ENCODE measurements around the gene EEFSEC.

Gene EEFSEC

DNA sequence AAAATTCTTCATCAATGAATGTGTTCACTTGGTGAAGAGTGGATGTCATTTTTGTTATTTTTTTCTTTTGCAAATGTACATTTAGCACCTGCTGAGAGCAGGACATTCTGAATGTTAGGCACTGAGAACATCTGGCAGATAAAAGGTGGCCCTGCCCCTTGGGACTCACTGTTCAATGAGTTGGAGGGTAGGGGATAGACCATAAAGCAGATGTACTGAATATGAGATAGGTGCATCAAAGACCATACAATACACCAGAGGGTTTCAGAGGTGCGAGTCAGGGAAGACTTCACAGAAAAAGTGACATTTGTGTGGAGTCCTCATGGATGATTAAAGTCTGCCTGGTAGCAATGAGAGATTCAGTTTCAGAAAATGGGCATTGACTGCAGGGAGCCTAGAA lies 34.2 kb downstream of the EEFSEC start:
- no peak for DNase-seq

DNA sequence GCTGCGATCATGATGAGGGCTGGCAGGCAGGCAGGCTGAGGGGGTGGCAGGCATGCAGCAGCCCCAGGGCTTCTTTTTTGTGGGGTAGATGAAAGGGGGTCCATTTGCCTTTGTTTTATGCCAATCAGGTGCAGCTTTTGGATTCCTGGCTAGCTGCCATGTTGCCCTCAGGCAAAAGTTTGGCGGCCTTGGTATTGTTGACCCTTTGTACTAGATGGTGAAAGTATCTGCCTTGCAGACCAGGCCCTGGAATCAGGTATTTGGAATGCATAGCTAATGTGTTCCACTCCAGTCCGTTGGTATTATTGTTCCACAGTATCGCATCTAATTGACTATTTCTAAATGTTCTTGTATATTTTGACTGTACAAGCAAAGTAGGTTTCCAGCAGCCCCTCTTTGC lies 35.0 kb downstream of the EEFSEC start:
- no peak for DNase-seq

DNA sequence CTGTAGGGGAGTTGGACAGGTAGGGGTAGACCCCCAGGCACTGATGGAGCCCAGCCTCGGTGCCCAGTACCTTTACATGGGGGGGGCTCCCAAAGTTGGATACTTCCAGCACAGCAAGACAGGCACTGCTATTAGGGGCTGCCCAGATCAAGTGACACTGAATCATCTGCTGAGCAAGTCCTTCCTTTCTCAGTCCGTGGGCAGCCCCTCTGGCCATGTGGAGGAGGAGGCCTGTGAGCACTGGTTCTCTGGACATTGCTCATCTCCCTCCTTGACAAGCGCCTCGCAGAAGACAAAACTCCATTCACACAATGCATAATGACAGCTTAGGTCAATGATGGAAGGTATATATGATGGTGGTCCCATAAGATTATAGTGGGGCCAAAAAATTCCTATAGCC lies 35.7 kb downstream of the EEFSEC start:
- DNase-seq: no peak

DNA sequence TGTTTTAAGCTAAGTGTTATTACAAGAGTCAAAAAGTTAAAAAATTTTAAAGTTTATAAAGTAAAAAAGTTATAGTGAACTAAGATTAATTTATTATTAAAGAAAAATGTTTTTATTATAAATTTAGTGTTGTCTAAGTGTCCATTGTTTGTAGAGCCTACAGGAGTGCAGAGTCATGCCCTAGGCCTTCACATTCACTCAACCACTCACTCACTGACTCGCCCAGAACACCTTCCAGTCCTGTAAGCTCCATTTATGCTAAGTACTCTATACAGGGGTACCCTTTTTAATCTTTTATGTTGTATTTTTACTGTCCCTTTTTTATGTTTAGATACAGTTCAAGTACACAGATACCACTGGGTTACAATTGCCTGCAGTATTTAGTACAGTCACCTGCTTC lies 37.2 kb downstream of the EEFSEC start:
- DNase-seq: no peak

DNA sequence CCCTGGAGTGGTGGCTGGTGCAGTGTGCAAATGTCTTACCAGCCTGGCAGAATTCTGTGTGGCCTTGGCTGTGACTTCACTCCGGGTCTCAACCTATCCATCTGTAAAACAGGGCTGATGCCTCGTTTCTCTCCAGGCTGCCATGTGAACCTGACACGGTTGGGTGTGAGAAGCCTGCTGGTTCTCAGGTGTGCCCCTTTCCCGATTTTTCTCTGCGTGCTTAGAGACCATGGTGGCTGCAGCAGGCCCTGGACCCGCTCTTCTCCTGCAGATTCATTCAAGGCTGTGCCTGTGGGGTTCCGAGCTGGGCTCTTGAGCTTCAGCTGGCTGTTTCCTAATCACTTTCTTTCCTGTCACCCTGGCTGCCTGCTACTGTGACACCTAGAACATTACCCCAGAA lies 38.9 kb downstream of the EEFSEC start:
- no peak for DNase-seq

DNA sequence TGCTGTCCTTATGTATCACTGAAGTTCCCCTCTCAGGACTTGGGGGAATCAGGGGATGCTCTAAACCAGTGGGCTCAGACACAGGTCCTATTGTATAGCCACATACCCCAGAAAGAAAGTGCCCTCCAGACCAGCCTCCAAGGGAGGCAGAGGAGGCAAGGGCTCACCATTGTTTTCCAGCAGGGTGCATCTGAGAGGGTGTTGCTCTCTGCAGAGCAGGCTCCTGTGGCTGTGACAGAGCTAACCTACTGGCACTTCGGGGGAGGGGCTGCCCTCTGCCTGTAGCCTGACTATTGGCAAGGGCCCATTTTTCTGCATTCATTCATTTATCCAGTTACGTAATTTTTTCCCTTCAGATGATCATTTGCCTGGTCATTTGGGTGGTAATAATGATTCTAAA lies 39.9 kb downstream of the EEFSEC start:
- no peak for DNase-seq

DNA sequence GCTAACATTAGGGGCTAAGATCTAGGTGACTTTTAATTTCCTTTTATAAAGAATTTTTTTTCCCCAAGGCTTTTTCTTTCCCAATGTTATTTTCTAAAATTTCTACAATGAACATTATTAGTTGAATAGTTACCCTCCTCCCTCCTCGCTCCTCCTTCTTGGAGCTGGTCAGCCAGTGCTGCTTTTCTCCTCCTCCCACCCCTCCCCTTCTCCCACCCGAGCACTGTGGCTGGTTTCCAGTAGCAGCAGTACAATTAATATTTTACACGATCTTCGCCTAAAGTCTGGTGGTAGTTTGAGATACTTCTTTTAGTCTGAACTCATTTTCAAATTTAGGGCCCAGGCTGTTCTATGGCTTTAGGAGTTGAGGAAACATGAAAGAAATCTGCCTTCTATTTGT lies 41.6 kb downstream of the EEFSEC start:
- no peak for DNase-seq

DNA sequence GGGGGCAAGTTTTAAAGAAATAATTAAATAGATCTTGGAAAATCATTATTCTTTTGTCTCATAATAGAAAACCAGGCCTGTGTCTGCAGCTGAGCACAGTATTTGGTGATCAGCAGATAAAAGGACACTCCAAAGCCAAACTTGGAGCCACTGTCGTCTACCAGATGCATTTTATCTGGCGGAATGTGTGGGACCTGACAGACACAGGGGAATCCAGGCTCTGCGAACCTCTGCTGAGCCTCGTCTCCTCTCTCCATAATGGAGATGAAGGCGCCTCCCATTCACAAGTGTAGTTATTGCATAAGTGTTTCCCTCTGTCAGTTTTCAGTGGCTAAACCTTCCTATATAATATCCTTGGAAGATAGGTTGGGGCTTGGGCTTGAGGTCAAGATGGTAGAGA lies 42.1 kb downstream of the EEFSEC start:
- DNase-seq: no peak

DNA sequence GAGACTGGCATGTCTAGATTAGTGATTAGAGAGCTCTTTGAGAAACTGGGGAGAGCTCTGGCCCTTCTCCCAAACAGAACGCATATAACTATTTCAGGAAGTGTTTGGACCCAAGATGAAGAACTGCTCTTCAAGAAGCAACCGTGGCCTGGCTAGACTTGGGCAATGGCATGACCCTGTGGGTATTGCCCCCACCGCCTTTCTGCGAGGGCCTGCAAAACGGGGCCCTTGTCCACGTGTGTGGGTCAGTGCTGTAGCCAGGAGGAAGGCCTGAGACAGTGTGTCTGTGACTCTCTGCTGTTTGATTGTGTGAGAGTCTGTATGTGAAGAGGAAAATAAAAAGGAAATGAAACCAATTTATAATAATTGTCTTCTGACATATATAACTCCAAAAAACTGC lies 42.5 kb downstream of the EEFSEC start:
- no peak for DNase-seq

DNA sequence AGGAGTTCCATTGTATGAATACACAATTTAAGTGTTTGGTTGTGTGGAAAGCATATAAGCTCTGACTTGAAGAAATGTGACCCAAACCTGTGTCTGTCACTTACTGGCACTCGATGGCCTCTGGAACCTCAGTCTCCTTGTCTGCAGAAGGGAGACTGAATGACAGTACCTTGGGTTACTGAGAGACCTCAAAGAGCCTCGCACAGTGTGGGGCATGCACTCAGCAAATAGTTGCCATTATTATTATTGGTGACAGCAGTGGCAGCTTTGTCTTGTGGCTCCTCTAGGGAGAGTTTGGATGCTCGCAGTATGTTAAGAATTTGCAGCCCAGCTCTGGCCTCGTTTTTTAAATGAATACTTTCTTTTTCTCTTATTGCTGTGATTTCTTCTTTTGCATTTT lies 43.4 kb downstream of the EEFSEC start:
- no peak for DNase-seq

DNA sequence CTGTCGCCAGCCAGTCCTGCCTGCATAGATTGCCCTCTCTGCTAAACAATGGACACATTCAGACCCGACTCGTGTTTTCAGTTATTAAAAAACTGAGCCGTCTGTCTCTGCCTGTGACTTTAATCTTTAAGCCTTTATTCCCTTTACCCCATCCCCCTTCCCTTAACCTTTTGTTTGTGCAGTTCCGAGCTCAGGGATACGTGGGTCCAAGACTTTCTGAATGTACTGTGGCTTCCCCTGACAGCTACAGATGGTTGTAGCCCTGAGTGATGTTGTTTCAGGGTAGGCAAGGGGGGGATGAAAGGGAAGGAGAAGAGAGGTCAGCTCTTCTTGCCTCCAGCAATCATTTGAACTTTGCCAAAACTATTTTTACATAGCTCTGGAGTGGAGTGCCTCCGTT lies 44.6 kb downstream of the EEFSEC start:
- no peak for DNase-seq

DNA sequence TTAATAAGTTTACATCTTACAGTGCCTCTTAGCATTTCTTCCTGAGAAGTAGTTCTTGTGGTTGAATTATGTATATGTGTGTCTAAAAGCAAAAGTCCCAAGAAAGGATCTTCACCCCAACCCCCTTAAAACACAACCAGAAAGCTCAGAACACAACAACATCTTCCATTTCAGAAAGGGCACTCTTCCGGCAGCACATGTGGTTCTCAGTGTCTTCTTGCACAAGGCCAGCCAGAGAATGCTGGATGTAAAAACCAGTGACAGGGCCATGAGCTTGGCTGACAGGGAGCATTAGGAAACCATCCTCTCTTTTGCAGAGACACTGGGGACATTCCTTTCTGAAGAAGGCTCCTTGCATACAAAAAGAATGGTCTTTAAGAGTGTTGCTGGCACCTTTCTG lies 45.0 kb downstream of the EEFSEC start:
- no peak for DNase-seq

DNA sequence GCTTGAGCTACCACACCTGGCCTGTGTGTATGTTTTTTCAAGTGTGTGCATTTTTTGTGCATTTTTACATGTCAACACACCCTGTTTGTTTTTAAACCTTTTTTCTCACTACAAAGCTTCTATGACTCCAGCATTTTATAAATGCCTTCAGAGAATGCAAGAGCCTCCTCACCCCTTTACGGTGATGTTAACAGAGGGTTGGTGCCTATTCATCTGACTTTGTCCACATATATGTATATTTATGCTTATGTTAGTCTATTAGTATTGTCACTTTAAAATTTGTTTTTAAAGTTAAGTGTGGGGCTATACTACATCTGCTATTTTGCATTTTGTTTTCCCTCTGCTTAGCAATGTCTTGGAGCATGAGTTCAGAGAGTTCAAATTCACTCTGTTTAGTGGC lies 45.8 kb downstream of the EEFSEC start:
- no peak for DNase-seq

DNA sequence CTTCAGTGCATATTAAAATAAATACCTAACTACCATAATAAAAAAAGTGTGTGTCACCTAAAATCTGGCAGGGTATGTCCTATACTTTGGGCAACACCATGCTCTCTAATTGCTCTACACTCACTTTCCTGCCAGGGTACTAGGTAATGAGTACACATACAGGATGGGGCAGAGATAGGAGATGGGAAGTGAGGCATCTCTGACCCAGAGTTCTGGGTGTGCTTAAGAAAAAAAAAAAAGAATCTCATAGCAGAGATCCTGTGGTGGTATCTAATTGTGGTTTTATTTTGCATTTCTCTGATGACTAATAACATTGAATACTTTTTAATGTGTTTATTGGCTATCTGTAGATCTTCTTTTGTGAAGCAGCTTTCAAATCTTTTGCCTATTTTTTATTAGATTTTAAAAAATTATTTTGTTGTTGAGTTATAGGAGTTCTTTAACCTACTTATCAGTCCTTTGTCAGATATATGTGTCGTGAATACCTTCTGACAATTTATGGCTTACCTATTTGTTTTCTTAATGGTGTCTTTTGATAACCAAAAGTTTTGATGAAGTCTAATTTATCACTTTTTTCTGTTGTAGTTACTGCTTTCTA lies 48.0 kb downstream of the EEFSEC start:
- no peak for DNase-seq

DNA sequence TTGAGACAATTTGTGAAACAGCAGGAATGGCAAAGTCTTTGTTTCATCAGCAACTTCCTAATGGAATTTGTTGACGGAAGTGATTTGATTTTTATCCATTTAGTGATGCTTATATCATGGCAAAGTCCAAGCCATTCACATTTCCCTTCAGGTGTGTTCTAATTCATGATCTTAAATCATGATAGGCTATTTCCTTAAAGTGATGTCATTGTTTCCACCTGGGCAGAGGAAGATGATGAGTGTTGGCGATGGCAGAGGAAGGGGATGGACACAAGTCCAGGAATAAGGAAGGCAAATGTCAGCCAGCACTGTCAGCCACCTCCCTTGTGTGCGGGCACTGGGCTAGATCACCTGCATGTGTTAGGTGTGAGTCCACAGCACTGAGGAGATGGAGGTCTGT lies 49.9 kb downstream of the EEFSEC start:
- no peak for DNase-seq

DNA sequence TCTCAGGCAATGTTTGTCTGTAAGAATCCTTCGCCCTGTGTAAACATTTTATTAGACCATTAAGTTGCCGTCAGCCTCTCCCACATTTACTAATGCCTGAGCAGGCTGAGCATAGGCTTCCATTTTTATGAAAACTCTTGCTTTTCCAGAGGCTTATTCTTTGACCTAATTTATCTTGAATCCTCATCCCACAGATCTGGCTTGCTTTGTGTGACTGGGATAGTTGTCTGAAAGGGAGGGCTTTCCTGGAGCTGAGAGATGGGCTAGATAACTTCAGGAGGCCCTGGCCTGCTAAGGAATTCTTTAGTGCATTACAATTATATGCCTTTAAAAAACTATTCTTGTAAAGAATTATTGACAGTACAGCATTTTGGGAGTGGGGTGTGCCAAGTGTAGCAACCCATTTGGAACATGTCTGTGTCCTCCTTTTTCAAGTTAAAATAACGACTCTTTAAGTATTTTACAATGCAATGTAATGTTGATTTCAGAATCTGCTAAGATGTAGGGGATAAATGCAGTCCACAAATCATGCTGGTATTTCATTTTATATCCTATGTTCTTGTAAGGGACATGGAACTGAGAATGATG lies 52.4 kb downstream of the EEFSEC start:
- no peak for DNase-seq

DNA sequence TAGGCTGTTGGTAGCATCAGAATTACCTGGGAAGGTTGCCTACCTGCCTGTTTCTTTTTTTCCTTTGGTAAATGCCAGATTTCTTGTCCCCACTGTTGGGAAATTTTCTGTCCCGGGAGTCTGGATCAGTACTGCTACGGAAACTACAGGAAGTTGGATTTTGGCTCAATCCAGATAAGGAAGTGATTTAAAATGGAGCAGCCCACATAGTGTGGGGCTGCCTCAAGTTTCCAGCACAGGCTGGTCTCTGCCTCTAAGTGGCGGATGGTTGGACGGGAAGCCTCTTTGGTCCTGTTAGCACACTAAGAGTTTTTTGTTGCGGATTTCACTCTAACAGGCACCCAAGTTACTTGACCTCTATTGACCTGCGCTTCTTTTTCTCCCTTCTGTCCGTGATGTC lies 54.7 kb downstream of the EEFSEC start:
- DNase-seq: no peak

DNA sequence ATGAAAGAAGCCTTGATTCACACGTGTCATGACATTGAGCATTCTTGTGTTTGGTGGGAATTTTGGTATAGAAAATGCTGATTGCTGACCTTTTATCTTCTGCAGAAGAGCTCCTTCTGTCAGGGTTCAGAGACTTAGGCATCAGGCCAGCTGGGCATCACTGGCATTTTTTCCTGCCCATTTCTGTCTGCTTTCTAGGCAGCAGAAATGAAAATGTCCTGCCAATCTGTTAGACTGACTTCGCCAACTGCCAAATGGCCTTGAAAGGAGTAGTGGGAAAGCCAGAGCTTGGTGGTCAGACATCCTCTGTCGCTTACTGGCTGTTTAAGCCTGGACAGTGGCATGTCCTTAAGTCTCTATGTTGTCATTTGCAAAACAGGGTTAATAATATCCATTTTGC lies 57.4 kb downstream of the EEFSEC start:
- no peak for DNase-seq

DNA sequence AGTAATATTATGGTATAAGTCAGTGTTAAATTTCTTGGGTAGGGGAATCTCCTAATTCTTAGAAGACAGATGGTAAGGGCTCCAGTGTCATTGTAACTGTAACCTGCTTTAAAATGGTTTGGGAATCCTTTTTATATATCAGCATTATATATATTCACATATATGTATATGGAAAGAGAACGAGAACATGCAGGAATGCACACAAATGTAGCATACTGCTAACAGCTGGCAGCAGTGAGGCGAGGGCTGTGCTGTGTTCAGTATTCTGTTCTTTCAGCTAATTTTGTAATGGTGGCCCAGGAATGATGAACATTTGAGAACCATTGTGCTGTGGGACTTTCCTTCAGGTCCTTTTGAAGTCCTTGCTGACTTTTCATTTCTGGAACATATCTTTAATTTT lies 60.8 kb downstream of the EEFSEC start:
- DNase-seq: no peak

DNA sequence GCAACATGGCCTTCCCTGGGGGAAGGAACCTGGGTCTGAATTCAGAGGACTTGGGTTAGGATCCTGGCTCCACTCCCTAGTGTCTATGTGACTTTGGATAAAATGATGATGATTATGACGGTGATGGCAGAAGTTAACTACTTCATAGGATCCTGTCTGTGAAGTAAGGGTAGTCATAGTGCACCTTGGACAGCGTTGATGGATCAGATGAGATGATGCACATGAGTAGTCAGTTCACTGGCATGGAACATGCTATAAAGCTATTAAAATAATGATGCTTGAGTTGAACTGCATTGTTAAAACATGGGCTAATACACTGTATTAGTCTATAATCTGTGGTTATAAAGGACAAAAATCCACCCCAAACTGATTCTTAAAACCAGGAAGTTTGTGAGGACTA lies 62.0 kb downstream of the EEFSEC start:
- DNase-seq: no peak

DNA sequence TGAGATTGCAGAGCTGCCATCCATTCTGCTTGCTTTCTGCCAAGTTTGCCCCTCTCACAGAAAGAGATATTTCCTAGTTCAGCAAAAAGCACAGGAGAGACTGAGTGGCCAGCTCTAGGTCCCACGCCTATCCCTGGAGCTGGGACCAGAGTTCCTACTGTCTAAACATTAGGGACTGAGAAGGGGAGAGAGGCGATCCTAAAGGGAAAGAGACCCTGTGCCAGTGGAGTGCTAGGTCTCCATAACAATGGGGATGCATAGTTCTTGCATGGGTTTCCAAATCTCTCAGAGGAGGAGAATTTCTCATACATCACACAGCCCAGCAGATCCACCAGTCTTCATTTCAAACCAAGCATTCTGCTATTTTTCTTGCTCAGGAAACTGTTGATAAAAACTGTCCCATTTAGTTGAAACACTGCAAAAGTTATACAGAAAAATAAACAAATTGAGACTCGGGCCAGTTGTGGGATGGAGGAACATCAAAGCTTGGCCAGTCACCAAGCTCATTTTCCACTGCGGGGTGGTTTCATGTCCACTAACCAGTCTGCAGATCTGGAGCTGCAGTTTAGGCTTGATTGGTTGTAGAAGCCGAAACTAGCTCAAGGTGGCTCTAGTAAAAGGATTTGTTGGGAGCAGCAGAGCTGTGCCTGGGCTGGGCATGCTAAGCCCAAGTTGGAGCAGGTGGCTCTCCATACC lies 62.7 kb downstream of the EEFSEC start:
- DNase-seq: no peak

DNA sequence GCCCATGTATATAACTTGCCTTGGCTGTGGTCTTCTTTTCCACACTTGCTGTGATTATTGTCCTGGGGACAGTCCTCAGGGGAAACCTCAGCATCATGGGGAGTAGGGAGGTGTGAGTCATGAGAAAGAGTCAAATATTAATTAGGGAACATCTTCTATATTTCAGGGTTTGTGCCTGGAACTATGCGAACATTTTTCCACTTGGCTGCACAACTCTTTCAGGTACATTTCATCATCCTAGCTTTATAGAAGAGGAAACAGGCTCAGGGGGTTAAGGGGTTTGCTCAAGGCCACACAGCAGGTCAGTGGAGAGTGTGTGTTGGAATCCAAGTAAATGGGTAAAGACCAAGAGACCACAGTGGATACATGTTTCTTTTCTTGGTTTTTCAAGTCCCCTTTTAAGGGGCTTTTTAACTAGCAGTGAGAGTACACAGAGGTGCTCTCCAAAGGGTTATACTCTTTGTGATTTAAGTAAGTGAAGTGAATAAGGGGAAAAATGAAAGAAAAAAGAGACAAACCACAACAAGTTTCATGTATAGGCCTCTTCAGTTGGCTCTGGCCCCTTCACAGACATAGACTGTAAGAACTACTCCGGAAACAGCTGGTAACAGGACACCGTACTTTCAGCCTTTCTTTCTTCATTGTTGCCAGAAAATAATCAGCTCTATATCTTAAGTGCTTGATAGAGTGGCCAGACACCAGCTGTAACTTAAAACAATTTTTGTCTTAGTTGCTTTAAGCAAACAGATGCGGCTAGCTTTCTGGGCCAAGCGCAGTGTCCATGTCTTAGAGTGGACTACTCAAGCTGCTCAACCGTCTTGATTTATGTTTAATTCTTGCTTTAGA lies 64.6 kb downstream of the EEFSEC start:
- DNase-seq: no peak

DNA sequence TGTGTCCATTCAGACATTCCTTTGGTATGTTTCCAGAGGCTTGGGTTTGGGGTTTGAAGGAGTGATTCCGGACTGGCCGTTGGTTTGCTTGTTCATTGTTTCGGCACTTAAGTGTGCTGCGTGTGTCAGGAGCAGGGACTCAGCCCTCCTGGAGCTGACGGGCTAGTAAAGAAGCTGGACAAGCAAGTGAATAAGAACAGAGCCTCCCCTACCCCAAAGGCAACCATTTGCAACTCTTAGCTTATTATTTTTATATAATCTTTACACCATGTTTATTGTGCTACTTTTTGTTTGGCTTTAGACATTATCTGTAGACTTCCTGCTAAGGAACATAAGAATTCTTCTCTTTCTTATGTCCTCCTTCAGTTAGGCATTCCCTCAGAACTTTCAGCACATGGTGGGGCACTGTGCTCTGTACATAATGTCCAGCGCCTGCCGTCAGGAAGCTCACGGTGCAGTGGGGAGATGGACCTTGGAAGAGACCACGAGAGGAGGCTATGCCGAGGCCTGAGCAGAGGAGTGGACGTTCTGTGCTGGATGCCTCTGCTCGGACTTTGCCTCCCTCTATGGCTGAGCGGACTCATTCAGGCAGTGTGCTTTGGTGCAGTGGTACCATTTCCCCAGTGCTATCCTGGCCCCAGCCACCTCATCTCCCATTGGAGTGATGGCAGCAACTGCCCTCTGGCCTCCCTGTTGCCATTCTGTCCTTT lies 65.4 kb downstream of the EEFSEC start:
- DNase-seq: no peak
